ENCODE measurements around the gene EXOC6B.

GRCh38 chr2:72389447-72389846, 436.4 kb downstream of the EXOC6B start:
- no peak for TF ChIP-seq ZEB2 (tag by site-specific recombination; IDR thresholded peaks at IDR 0.05)
- TF ChIP-seq ZBTB7A (tag by site-specific recombination; IDR thresholded peaks at IDR 0.05; ENCODE audit: low read depth): no peak
- TF ChIP-seq ZNF704 (tag by site-specific recombination; IDR thresholded peaks at IDR 0.05): no peak
- TF ChIP-seq, protein P1, sequence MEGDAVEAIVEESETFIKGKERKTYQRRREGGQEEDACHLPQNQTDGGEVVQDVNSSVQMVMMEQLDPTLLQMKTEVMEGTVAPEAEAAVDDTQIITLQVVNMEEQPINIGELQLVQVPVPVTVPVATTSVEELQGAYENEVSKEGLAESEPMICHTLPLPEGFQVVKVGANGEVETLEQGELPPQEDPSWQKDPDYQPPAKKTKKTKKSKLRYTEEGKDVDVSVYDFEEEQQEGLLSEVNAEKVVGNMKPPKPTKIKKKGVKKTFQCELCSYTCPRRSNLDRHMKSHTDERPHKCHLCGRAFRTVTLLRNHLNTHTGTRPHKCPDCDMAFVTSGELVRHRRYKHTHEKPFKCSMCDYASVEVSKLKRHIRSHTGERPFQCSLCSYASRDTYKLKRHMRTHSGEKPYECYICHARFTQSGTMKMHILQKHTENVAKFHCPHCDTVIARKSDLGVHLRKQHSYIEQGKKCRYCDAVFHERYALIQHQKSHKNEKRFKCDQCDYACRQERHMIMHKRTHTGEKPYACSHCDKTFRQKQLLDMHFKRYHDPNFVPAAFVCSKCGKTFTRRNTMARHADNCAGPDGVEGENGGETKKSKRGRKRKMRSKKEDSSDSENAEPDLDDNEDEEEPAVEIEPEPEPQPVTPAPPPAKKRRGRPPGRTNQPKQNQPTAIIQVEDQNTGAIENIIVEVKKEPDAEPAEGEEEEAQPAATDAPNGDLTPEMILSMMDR (tag by site-specific recombination; IDR thresholded peaks at IDR 0.05): no peak
- no peak for TF ChIP-seq ZNF311 (tag by site-specific recombination; IDR thresholded peaks at IDR 0.05; ENCODE audit: borderline replicate concordance)
- TF ChIP-seq YY1 (tag by site-specific recombination; IDR thresholded peaks at IDR 0.05): no peak
- TF ChIP-seq, protein P2, sequence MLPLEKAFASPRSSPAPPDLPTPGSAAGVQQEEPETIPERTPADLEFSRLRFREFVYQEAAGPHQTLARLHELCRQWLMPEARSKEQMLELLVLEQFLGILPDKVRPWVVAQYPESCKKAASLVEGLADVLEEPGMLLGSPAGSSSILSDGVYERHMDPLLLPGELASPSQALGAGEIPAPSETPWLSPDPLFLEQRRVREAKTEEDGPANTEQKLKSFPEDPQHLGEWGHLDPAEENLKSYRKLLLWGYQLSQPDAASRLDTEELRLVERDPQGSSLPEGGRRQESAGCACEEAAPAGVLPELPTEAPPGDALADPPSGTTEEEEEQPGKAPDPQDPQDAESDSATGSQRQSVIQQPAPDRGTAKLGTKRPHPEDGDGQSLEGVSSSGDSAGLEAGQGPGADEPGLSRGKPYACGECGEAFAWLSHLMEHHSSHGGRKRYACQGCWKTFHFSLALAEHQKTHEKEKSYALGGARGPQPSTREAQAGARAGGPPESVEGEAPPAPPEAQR (tag by site-specific recombination; IDR thresholded peaks at IDR 0.05): no peak
- TF ChIP-seq, protein P3, sequence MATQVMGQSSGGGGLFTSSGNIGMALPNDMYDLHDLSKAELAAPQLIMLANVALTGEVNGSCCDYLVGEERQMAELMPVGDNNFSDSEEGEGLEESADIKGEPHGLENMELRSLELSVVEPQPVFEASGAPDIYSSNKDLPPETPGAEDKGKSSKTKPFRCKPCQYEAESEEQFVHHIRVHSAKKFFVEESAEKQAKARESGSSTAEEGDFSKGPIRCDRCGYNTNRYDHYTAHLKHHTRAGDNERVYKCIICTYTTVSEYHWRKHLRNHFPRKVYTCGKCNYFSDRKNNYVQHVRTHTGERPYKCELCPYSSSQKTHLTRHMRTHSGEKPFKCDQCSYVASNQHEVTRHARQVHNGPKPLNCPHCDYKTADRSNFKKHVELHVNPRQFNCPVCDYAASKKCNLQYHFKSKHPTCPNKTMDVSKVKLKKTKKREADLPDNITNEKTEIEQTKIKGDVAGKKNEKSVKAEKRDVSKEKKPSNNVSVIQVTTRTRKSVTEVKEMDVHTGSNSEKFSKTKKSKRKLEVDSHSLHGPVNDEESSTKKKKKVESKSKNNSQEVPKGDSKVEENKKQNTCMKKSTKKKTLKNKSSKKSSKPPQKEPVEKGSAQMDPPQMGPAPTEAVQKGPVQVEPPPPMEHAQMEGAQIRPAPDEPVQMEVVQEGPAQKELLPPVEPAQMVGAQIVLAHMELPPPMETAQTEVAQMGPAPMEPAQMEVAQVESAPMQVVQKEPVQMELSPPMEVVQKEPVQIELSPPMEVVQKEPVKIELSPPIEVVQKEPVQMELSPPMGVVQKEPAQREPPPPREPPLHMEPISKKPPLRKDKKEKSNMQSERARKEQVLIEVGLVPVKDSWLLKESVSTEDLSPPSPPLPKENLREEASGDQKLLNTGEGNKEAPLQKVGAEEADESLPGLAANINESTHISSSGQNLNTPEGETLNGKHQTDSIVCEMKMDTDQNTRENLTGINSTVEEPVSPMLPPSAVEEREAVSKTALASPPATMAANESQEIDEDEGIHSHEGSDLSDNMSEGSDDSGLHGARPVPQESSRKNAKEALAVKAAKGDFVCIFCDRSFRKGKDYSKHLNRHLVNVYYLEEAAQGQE (tag by site-specific recombination; IDR thresholded peaks at IDR 0.05): no peak
- TF ChIP-seq KLF7 (tag by site-specific recombination; IDR thresholded peaks at IDR 0.05; ENCODE audit: borderline replicate concordance): no peak
- no peak for TF ChIP-seq ZNF280D (tag by site-specific recombination; IDR thresholded peaks at IDR 0.05)
- no peak for TF ChIP-seq GFI1B (tag by site-specific recombination; IDR thresholded peaks at IDR 0.05)
- TF ChIP-seq ZNF624 (tag by site-specific recombination; IDR thresholded peaks at IDR 0.05): no peak
- TF ChIP-seq ZNF707 (tag by site-specific recombination; IDR thresholded peaks at IDR 0.05): no peak
